HuH-7 (cell line): Measurements from ENCODE around the gene ADRA1B.

Experiments used
- DNase-seq: peaks from one replicate; pipeline ENCODE4 v3.0.0; 2011; ENCODE audit warnings: low spot score

Gene ADRA1B

GRCh38 chr5:160020266-160020770 is 104.0 kb downstream of the ADRA1B start:
- no peak for DNase-seq

DNA sequence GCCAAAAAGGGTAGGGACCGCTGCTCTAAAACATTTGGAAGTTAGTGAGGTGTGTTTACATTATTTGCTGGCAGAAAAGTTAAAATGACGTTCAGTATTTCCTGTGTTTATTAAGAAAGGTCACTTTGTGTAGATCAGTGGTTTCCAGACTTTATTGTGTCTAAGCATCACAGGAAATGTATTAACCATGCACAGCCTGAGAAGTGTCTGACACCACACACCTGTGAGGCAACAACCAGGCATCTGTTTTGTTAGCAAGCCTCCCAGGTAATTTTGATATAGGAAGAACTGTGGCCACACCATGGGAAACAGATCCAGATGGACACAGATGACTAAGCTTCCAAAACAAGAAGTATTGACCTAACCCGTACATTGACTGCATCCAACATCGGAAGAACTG is 104.7 kb downstream of the ADRA1B start:
- DNase-seq, result no peak

DNA sequence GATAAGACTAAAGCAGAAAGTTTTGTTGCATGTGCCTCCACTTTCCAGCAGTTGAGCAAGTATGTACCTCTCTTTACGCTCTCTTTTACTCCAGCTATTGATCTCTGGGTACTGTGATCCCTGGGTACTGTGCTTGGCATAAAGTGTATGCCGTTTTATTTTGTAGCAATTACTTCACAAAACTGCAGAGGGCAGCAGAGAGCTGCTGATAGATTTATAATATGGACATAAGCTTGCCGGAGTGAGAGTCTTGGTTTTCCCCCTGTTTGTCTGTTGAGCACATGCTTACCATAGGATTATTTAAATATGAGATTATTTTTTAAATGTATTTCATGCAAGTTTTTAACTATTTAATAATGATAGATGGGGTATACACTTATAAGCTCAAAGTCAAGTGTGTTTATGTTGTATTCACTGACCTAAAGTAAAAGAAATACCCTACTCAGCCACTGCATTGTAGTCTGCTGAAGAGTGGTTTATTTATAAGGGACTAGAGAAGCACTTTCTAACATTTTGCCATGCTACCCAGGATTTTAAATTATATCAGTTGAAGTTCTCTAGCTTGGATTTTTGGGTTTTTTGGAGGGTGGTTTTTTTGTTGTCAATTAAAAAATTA is 105.7 kb downstream of the ADRA1B start:
- DNase-seq, result peak; percentile 49
